Activated CD4-positive, alpha-beta T cell treated with anti-CD3 and anti-CD28 coated beads, Interleukin-2, Interleukin-4, amounts not matched to agents 100 ng/mL and 50 ng/mL, durations not matched to agents 16 hours and 8 hours (primary cell): ENCODE measurements around the gene TANC1.

Experiments
- DNase-seq: peaks from one replicate; pipeline ENCODE4 v3.0.0-alpha.2; 2020; ENCODE audit warnings: low spot score

TANC1 gene

GRCh38 chr2:159196393-159196925 lies 228.0 kb downstream of the TANC1 start:
- DNase-seq: no peak

- DNase-seq: no peak
These were observed 230.8 kb downstream of the TANC1 start for GRCh38 chr2:159199236-159199635.

DNA sequence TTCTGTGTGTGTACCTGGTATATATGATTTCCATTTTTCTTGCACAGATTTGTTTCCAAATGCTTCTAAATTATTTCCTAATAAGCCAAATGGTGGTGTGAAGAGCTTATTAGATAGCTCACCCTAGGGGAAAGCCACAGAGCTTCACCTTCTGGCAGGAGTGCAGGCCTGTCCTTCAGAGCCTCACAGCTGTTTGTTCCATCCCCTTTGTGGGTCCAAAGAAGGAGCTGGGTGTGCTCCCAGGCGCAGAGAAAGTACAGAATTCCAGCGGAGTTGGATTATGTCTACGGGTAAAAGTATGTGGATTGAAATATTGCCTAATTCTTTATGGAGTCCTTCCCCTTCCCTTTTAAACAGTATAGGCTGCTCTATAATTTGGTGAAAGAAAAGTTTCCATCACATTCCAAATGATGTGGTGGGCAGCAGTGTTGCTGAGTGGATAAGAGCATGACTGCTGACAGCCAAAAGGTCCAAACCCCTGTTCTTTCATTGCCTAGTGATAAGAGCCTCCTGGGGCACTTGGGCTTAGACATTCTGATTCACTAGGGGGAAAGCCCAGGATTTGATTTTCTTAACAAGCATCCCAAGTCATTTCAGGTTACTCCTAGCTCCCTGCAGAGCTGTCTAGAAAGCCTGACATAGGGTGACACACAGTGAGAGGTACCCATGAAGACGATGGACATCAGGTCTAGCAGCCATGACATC lies 231.5 kb downstream of the TANC1 start:
- no peak for DNase-seq

- no peak for DNase-seq
These were observed 232.1 kb downstream of the TANC1 start for GRCh38 chr2:159200498-159200897.

GRCh38 chr2:159201360-159202063 lies 233.1 kb downstream of the TANC1 start:
- peak; percentile 27 for DNase-seq

- no peak for DNase-seq
These were observed 234.2 kb downstream of the TANC1 start for GRCh38 chr2:159202568-159203071.

GRCh38 chr2:159204381-159205144 lies 236.1 kb downstream of the TANC1 start:
- DNase-seq: no peak

DNA sequence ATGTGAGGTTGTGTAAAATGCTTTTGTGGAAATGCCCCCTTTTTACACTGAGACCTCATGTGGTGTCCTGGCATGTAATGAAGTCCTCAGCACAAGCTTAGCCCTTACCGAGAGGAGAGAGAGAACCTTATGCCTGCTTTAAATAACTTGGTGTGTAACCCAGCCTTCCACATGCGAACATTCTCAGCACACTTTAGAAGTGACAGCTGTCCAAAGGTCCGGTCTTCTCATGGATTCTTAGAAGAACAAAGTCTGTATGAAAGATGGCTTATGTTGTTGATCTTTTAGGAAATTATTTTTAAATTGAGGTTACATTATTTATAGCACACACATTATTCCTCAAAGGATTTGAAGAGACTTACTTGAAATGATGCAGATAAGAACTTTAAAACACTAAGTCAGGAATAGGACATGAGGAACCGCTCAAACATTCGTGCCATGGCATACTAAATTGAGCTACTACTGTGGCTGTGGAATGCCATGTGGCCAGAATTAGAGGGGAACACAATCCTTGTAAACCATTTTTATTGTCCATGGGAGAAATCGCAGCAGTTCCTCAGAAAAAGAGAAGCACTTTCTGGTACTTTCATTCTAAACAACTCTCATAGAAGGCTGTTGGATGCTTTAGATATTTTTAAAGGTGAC lies 238.4 kb downstream of the TANC1 start:
- DNase-seq: no peak

DNA sequence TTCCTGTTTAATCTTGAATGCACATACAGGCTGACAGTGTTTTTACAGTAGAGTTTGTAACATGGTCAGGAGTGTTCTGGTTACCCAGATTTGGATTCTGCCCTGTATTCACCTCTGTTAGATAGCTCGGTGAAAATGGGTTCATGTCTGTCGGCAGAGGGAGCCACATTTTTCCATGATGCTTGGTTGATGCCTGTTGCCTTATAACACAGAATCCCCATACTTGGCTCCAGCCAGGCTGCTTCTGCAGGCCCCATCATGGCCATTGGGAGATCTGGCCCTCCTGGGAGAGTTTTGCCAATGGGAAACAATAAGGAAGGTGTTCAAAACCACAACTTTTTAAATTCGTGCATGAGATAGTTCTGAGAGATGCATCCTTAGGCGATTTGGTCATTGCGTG lies 240.0 kb downstream of the TANC1 start:
- no peak for DNase-seq

DNA sequence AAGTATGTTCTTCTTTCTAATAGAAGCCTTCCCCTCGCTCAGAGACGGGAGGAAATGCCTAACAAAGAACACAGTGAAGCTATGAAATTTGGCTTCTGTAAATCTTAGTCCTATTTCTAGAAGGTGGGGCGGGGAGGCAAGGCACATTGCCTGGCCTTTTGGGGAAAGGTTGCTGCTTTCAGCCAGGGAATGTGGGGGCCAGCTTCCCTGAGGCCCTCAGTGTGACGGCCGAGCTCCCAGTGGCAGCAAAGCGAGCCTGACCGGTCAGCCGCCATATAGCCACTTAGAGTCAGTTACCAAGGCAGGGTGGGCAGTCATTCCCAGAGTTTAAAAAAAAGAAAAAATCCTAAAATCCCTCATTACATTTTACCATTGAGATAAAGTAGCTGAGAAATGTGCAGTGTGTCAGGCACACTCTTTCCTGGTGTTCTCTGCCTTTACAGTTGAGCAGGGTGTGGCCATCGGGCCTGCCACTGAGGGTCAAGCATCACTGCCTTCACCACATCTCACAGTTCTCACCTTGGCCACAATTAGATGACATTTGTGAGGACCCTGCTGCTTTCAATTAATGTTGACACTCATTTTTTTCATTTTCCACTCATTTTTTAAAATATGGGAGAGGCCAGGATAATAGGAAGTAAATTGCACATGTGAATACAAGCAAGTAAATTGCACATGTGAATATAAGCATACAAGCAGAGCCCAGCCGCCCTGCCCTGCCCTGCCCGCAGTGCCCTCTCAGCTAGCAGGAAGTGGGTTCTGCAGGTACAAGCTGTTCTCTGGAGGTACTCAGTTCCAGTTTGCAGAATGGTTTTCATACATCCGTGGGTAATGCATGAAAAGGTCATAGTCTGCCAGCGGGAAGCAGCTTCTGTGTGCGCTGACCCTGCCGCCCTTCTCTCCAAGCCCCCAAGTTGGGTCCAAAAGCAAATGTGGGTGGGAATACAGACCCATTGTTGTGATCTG lies 241.2 kb downstream of the TANC1 start:
- DNase-seq: peak; percentile 11

- no peak for DNase-seq
These were observed 243.3 kb downstream of the TANC1 start for GRCh38 chr2:159211447-159212396.

DNA sequence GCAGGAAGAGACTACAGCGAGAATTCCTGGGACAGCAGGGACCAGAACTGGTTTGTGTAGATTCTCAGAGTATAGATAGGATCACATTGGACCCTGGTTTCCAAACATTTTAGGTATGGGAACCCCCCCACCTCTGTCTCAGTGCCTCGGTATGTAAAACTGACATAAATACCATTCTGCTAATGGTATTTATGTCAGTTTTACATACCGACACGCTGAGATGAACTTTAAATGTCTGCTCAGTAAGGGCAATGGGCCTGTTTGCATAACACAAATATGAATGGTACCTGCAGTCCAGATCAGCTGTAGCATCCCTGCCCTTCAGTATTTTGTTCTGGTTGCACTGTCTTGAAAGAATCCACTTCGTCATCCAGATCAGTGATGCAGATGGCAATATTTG lies 244.9 kb downstream of the TANC1 start:
- no peak for DNase-seq

DNA sequence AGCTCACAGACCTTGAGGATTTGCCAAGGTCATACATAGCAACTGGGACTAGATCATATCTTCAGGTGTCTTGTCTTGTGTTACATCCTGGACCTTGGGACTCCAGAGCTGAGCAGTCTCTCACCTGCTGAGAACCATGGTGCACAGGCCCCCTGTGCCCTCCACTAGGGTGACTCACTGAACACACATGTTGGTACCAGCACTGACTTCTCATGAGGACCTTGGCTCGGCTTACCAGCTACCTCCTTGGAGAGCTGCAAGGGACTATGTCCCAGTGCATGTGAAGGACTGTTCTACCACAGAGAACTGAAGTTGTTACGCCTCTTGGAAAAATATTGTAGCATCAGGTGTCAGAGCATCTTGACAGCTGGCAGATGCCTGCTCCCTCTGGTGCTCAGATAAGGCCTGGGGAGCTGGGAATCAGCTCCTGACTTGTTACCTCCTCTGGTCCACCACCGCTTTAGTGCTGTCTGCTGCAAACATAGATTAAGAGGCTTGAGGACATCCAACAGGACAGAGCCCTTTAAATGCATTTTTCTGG lies 246.0 kb downstream of the TANC1 start:
- DNase-seq: no peak

GRCh38 chr2:159215116-159215515 lies 246.7 kb downstream of the TANC1 start:
- DNase-seq: no peak

GRCh38 chr2:159217676-159218075 lies 249.2 kb downstream of the TANC1 start:
- DNase-seq: no peak

GRCh38 chr2:159218389-159218788 lies 249.9 kb downstream of the TANC1 start:
- DNase-seq: no peak

DNA sequence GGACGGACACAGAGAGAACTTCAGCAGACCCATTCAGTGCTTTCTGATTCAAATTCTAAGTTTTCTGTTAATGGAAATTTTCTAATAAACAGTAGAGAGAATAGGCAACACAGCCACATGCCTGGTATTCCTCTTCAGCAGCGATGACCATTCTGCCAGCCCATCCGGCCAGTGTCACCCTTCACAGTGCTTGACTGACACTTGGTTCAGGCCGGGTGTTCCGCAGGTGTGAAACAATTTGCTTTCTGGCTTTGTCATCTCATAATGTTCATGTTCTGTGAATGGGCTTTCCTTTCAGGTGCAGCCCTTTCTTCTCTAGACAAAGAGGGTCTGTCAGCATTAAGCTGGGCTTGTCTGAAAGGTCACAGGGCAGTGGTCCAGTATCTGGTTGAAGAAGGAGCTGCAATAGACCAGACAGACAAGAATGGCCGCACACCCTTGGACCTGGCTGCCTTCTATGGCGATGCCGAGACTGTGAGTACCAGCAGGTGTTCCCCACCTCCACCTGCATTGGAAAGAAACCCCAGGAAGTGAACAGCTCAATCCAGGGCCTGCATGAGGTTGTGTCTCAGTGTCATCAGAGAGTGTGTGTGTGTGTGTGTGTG lies 251.1 kb downstream of the TANC1 start:
- no peak for DNase-seq

DNA sequence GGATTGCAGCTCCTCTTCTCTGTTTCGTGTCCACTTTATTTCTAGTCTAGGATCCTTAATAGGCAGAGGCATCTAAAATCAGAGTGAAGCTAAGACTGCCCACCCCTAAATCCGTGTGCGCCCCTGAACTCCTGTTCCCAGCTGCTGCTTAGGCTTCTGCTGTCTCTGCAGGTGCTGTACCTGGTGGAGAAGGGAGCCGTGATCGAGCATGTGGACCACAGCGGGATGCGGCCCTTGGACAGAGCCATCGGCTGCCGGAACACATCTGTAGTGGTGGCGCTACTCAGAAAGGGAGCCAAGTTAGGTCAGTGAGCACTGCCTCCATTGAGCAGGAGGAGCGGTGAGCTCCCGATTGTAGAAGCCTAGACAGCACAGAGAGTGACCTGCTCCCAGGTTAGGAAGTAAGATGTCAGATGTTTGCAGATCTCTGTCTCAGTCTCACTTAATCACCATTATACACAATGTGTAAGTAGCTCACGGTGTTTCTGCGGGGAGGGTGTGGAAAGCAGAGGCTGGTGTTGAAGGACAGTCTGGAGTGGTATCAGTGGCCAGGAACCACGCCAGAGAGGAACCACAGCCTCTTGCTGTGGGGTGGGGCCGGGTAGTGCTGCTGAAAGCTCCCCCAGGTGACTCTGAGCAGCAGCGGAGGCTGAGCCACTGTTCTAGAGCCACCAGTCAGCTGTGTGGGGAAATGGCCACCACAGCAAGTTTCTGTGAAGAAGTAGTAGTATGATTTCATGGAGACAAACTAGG lies 255.8 kb downstream of the TANC1 start:
- DNase-seq: no peak
